Inflammatory macrophage (primary cell): Measurements from ENCODE around the gene C1QTNF12.
"Not testable (repeated sequence)": the region's sequence is repeated elsewhere in the genome, so short reads cannot be mapped to it uniquely, and the experiment has no call there.

Experiments used
- DNase-seq, 2 donors: peaks; one replicate each; pipeline ENCODE4 v3.0.0-alpha.2; 2020 to 2022

Gene C1QTNF12

DNA sequence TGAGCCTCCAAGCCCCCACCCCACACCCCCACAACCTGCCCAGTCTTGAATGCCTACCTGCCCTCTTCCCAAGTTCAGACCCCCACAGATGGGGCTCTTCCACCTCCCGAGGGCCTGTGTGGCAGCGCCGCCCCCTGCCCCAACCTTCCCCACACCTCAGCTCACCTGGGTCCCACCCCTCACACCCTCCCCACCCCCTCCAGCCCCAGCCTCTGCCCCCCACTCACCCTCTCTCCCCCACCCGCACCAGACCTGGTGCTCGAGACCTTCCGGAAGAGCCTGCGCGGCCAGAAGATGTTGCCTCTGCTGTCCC is 49.4 kb downstream of the C1QTNF12 start:
- no peak for DNase-seq

DNA sequence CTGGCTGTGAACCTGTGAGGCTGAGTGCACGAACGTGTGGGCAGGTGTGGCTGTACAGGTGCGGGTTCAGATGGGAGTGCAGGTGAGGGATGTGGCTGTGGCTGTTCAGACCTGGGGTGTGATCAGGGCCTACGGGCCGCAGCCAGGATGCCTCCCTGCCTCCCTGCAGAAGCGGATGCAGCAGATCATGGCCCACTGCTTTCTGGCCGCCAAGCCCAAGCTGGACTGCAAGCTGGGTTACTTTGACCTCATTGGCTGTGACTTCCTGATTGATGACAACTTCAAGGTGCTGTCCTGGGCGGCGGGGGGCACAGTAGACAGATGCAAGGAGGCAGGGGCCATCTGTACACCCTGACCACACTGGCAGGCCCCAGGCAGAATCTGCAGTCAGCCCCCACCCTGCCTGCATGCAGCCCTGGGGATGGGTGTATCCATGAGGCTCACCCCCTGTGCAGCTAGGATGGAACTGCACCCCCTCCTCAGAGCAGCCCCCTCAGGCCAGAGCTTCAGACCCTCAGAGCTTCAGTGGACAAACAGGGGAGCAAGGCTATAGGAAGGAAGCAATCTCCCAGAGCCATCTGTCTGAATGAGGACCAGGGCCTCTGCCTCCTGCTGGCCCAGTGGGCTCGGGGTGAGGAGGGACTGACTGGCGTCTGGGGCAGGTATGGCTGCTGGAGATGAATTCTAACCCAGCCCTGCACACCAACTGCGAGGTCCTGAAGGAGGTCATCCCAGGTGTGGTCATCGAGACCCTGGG is 49.9 kb downstream of the C1QTNF12 start:
- DNase-seq = no peak

DNA sequence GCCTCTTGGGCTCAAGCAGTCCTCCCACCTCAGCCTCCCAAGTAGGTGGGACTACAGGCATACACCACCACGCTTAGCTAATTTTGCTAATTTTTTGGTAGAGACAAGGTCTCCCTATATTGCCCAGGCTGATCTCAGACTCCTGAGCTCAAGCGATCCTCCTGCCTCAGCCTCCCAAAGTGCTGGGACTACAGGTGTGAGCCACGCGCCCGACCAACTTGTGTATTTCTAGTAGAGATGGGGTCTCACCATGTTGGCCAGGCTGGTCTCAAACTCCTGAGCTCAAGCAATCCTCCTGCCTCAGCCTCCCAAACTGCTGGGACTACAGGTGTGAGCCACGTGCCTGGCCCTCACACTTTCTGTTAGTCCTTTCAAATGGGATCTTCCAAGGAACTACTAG is 50.8 kb downstream of the C1QTNF12 start:
- DNase-seq = not testable (repeated sequence)

DNA sequence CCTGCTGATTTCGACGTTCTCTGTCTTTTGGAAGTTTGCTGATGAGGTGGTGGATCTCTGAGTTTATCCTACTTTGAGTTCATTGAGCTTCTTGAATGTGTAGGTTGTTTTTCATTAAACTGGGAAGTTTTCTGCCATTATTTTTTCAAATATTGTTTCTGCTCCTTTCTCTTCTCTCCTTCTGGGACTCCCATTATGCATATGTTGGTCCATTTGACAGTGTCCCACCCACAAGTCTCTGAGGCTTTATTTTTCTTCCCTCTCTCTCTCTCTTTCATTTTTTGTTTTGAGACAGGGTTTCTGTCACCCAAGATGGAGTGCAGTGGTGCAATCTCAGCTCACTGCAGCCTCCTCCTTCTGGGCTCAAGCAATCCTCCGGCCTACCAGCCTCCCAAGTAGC is 51.8 kb downstream of the C1QTNF12 start:
- DNase-seq = no peak
